GM12878 (cell line): ENCODE measurements around the gene TTYH1. TPM values are rescaled to one million over a fixed set of nuclear protein-coding genes. Genes with fewer than 3 reads are reported as not detected.

ENCODE experiments used
- ATAC-seq: fragments of 200-7000 bp; cut with Tn5 transposase; 3 replicates; pipeline ENCODE4 v1.9.1; 2020; ENCODE audit warnings: mild to moderate bottlenecking, moderate library complexity
- BruUV-seq: library from RNA; stranded (reverse); fragments of 400-500 nt; replicated peaks from 2 replicates; lab custom pipeline; 2021; lab: Mats Ljungman, UMichigan
- CTCF ChIA-PET: fragments of 300-600 bp; sonication (Branson Sonifier 250); formaldehyde crosslinking; extraction: SDS; loops from one replicate; lab custom pipeline; 2021; ENCODE audit warnings: inconsistent platforms; lab: Yijun Ruan, JAX
- POLR2A ChIA-PET: fragments of 350-600 bp; formaldehyde crosslinking; extraction: SDS; loops from one replicate; lab custom pipeline; 2021; ENCODE audit warnings: inconsistent platforms; lab: Charles Lee
- RAD21 ChIA-PET: fragments of 300-600 bp; sonication (Branson Sonifier 250); formaldehyde crosslinking; loops from one replicate; lab custom pipeline; 2023; ENCODE audit warnings: antibody characterized with exemption; ENCODE audit not compliant: unreplicated experiment; lab: Charles Lee
- SMC1A ChIA-PET: fragments of 300-600 bp; sonication (Branson Sonifier 250); formaldehyde crosslinking; loops from one replicate; lab custom pipeline; 2023; ENCODE audit not compliant: unreplicated experiment, uncharacterized antibody; lab: Charles Lee
- DNase-seq: peaks from one replicate; pipeline ENCODE4 v3.0.0-alpha.2; 2011; ENCODE audit warnings: low read depth, low spot score
- FAIRE-seq: peaks from 3 replicates; lab custom pipeline; 2011; peaks lifted over from hg19 to GRCh38; lab: Jason Lieb, UNC
- H2AFZ ChIP-seq: 2 replicates; pipeline ENCODE4 v1.6.0; 2011; ENCODE audit warnings: low read depth, low read length, control low read depth; ENCODE audit not compliant: control insufficient read depth
- H3K27ac ChIP-seq: 2 replicates; pipeline ENCODE4 v1.5.1; 2011; ENCODE audit warnings: control low read depth; ENCODE audit not compliant: control insufficient read depth, insufficient read depth
- H3K27me3 ChIP-seq, 2 experiments: replicated peaks in 1 of 2; 2 replicates each; pipeline versions ENCODE4 v1.6.0 to v1.6.1; 2011; ENCODE audit warnings: low read length in 1 of 2; ENCODE audit not compliant: control insufficient read depth in 2 of 2, insufficient read depth in 2 of 2
- H3K36me3 ChIP-seq, 2 experiments: 2 replicates each; pipeline ENCODE4 v1.5.1; 2011; ENCODE audit warnings: low read length in 1 of 2; ENCODE audit not compliant: control insufficient read depth in 2 of 2, insufficient read depth in 2 of 2
- H3K4me1 ChIP-seq: 2 replicates; pipeline ENCODE4 v1.6.1; 2011; ENCODE audit warnings: mild to moderate bottlenecking, low read length, moderate library complexity, mixed read lengths; ENCODE audit not compliant: control insufficient read depth, insufficient read depth
- H3K4me2 ChIP-seq: 2 replicates; pipeline ENCODE4 v1.6.0; 2011; ENCODE audit warnings: control low read depth; ENCODE audit not compliant: control insufficient read depth, insufficient read depth
- H3K4me3 ChIP-seq: fragments of 200-600 bp; sonication (generic); 2 replicates; pipeline ENCODE4 v1.5.1; 2016
- H3K79me2 ChIP-seq: 2 replicates; pipeline ENCODE4 v1.6.0; 2011; ENCODE audit warnings: low read length; ENCODE audit not compliant: control insufficient read depth, insufficient read depth
- H3K9ac ChIP-seq: 2 replicates; pipeline ENCODE4 v1.8.0; 2011; ENCODE audit warnings: low read length, control low read depth, mixed read lengths; ENCODE audit not compliant: control insufficient read depth, insufficient read depth
- H3K9me3 ChIP-seq: replicated peaks from 3 replicates; pipeline ENCODE4 v1.5.1; 2011; ENCODE audit warnings: mild to moderate bottlenecking, low read length; ENCODE audit not compliant: control insufficient read depth, insufficient read depth
- H4K20me1 ChIP-seq: 2 replicates; pipeline ENCODE4 v1.6.0; 2011; ENCODE audit not compliant: control insufficient read depth, insufficient read depth
- BMI1 ChIP-seq: fragments of 450-650 bp; IDR thresholded peaks from 2 replicates; pipeline ENCODE4 v1.6.1; 2016; ENCODE audit warnings: mild to moderate bottlenecking, moderate library complexity, borderline replicate concordance
- ETV6 ChIP-seq, 2 experiments: fragments of 450-650 bp in 1 of 2; IDR thresholded peaks in 1 of 2; conservative IDR thresholded peaks in 1 of 2; 2 replicates each; pipeline ENCODE4 v1.6.1; 2014; ENCODE audit warnings: antibody characterized with exemption in 1 of 2, borderline replicate concordance in 1 of 2, low read depth in 1 of 2, mild to moderate bottlenecking in 1 of 2, moderate library complexity in 1 of 2
- KAT2A ChIP-seq: conservative IDR thresholded peaks from 2 replicates; pipeline ENCODE4 v1.6.1; 2011; ENCODE audit warnings: low read depth, low read length; ENCODE audit not compliant: control insufficient read depth
- NKRF ChIP-seq: fragments of 450-650 bp; conservative IDR thresholded peaks from 2 replicates; pipeline ENCODE4 v1.6.1; 2017; ENCODE audit warnings: mild to moderate bottlenecking, moderate library complexity
- SKIL ChIP-seq: fragments of 450-650 bp; IDR thresholded peaks from 2 replicates; pipeline ENCODE4 v1.6.1; 2017; ENCODE audit warnings: mild to moderate bottlenecking, low read depth, inconsistent platforms; ENCODE audit not compliant: poor library complexity, severe bottlenecking
- STAT3 ChIP-seq: IDR thresholded peaks from 2 replicates; pipeline ENCODE4 v1.6.1; 2011; ENCODE audit warnings: low read depth, low read length, improper control_type of control experiment
- WGBS: methylation state at CpG from one replicate; pipeline ENCODE4 v1.1.6; 2016; ENCODE audit warnings: low lambda C conversion rate; ENCODE audit not compliant: insufficient replicate concordance, insufficient coverage; ENCODE audit errors: missing lambda C conversion rate; 5-methylcytosine and 5-hydroxymethylcytosine counted together
- in situ Hi-C: fragments of 300-500 bp; cut with MboI; formaldehyde crosslinking; loops from 9 replicates; pipeline ENCODE4 v1.14.3; 2018; ENCODE audit warnings: mixed read lengths
- intact Hi-C: fragments of 100-400 bp; cut with micrococcal nuclease; formaldehyde crosslinking; loops from one replicate; pipeline ENCODE4 v1.14.2; 2022; ENCODE audit not compliant: unreplicated experiment
- polyA plus RNA-seq, 11 experiments: library from polyadenylated mRNA; depleted of rRNA in 4 of 11; unstranded in 6 of 11; stranded (reverse) in 5 of 11; fragments of >200 nt; fragmentation: Nextera tagmentation in 4 of 11; fragmentation: Illumina TruSeq in 1 of 11; extraction: Ambion mirVana in 4 of 11; extraction: Trizol in 1 of 11; gene quantifications; 1 replicate in 1 of 11; 2 replicates in 10 of 11; pipeline versions ENCODE4 v1.2.1 to v1.2.3, GENCODE V29; 2011 to 2016; ENCODE audit warnings: inconsistent platforms in 2 of 11, missing spikeins in 2 of 11, low read depth in 1 of 11
- total RNA-seq, 4 experiments: library from RNA; depleted of rRNA in 3 of 4; stranded (reverse); fragments of >200 nt in 3 of 4; fragmentation: Illumina TruSeq in 1 of 4; extraction: Trizol in 1 of 4; gene quantifications; 2 replicates each; pipeline versions ENCODE4 v1.2.1 to v1.2.3, GENCODE V29; 2013 to 2021

The TTYH1 gene
- total and polyA plus RNA-seq, 10 of the 15 experiments (the other 5 are each of a cell fraction or from before 2014, with no cell fraction given), result 0.01 to 0.36 (median 0.09) TPM; not detected in 3

- no peak for TF ChIP-seq NKRF
Observed at GRCh38 chr19:54421169-54421516, 5.9 kb downstream of the TTYH1 start (continued).

GRCh38 chr19:54421521-54421920, 6.3 kb downstream of the TTYH1 start:
- Histone ChIP-seq H3K36me3 (no peaks in the 10 kb centered on the region), H3K79me2 (no peaks in the 10 kb centered on the region), H2AFZ (no peak overlapping the region), H3K27me3 (no peaks in the 10 kb centered on the region; a peak in 2 of 4 replicates), H3K4me3 (no peak overlapping the region), H3K27ac (no peak overlapping the region), H3K4me2 (no peak overlapping the region), H3K9me3 (no peaks in the 10 kb centered on the region), H3K9ac (no peak overlapping the region), H4K20me1 (no peaks in the 10 kb centered on the region), H3K4me1 (peaks cover 8% of the 10 kb centered on the region)
- intact Hi-C loops, result no loop called here
- BruUV-seq, result no TSS peak
- SMC1A ChIA-PET, result no interaction called here
- TF ChIP-seq KAT2A, result no peak
- TF ChIP-seq BMI1, result no peak
- TF ChIP-seq STAT3, result no peak
- TF ChIP-seq ETV6 (conservative IDR thresholded peaks at IDR 0.05 in 1 of 2, IDR thresholded peaks at IDR 0.05 in 1 of 2; ENCODE audit: borderline replicate concordance in 1 of 2, low read depth in 1 of 2), result no peak
- TF ChIP-seq SKIL, result no peak
- DNase-seq (no peak), FAIRE-seq (no peak), ATAC-seq (no peak)
- POLR2A ChIA-PET, result no interaction called here
- CTCF ChIA-PET, result no interaction called here
- in situ Hi-C loops, result no loop called here
- WGBS, result 15% methylated on average over 7 of the region's 7 CpGs
- RAD21 ChIA-PET, result no interaction called here
